D721Med (cell line): ENCODE results near the gene WDR55.
"Not testable (repeated sequence)": the region's sequence is repeated elsewhere in the genome, so short reads cannot be mapped to it uniquely, and the experiment has no call there.

Source experiments
- DNase-seq: peaks from one replicate; pipeline ENCODE4 v3.0.0; 2011; ENCODE audit warnings: low spot score; ENCODE audit not compliant: insufficient read length
- FAIRE-seq: peaks from 2 replicates; lab custom pipeline; 2011; peaks lifted over from hg19 to GRCh38; lab: Jason Lieb, UNC
- TF ChIP-seq, protein P1 (sequence below): IDR thresholded peaks from 2 replicates; pipeline ENCODE4 v1.5.1; 2012; ENCODE audit warnings: mild to moderate bottlenecking, control low read depth; ENCODE audit not compliant: insufficient read depth; ENCODE audit errors: missing control alignments

WDR55 gene

DNA sequence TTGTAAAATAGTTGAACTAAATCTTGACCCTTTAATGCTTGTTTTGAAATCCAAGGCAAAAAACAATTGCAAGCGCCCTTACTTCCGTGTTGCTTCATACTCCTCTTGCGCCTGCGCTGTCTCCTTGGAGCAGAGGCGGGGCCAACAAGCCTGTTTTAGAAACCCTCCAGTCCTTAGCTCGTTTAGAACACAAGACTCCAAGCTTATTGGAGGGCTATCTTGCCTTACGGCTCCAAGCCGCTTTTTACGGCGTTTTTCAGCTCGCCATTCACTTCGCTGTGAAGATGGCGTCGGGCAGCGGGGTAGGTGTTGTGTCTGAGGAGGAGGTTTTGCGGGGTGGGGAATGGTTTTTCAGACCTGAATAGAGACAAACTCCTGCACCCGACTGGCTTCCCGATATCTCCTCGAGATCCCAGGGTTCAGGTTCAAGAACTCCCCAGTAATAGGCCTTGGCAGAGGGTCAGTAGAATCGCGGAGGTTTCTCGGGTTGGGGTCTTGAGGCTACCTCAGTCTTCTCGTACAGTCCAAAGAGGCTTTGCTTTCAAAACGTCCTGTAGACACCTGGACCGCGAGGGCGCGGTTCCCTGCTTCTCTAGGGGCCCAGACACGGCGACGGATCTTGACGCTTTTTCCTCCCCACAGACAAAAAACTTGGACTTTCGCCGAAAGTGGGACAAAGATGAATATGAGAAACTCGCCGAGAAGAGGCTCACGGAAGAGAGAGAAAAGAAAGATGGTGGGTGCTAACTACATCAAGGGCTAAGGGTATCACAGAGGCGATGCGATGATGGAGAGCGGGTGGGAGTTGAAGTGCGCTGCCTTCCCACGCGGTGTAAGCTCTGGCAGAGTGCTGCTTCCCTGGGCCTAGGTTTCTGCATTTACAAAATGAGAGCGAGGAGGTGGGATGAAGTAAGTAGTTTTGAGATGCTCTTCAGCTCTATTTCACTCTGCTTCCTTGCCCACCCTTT is 35.8 kb downstream of the WDR55 start, which contains the start of gene ZMAT2:
Gene ZMAT2, plus strand, starts transcription at position 271 of the 968 bp plus-strand sequence. Its CDS starts 14 bp downstream, at position 285.
- FAIRE-seq = peak; percentile 95

DNA sequence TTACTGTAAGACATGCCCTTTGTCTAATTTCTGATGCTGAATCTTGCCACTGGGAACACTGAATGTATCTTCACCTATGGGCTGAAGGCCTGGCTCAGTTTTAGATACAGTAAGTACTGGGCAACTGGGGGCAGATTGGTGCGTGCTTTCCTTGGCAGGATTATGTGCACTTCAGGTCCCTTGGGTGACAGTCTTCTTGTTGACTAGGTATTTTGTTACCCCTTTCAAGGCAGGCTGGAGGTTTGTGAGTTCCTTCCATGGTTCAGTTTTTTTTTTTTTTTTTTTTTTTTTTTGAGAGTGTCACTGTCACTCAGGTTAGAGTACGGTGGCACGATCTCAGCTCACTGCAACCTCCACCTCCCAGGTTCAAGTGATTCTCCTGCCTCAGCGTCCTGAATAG is 43.1 kb downstream of the WDR55 start:
- DNase-seq = no peak
- FAIRE-seq = no peak
- TF ChIP-seq, protein P1, sequence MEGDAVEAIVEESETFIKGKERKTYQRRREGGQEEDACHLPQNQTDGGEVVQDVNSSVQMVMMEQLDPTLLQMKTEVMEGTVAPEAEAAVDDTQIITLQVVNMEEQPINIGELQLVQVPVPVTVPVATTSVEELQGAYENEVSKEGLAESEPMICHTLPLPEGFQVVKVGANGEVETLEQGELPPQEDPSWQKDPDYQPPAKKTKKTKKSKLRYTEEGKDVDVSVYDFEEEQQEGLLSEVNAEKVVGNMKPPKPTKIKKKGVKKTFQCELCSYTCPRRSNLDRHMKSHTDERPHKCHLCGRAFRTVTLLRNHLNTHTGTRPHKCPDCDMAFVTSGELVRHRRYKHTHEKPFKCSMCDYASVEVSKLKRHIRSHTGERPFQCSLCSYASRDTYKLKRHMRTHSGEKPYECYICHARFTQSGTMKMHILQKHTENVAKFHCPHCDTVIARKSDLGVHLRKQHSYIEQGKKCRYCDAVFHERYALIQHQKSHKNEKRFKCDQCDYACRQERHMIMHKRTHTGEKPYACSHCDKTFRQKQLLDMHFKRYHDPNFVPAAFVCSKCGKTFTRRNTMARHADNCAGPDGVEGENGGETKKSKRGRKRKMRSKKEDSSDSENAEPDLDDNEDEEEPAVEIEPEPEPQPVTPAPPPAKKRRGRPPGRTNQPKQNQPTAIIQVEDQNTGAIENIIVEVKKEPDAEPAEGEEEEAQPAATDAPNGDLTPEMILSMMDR = no peak

More for the DNA sequence above, 35.8 kb downstream of the WDR55 start, which contains the start of gene ZMAT2:
- TF ChIP-seq, protein P1 = no peak
- peak; percentile 79 for DNase-seq

DNA sequence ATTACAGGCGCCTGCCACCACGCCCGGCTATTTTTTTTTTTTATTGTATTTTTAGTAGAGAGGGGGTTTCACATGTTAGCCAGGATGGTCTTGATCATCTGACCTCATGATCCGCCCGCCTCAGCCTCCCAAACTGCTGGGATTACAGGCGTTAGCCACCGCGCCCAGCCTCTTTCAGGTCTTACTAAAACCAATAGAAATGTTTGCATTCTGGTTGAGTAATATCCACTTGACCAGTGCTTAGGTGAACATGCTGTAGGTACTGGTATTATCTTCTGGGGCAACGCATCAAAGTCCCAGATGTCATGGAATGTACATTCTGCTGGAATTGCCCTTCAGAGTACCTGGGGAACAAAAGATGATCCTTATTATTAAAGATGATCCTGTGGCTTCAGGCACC is 44.1 kb downstream of the WDR55 start:
- DNase-seq, FAIRE-seq: not testable (repeated sequence)

DNA sequence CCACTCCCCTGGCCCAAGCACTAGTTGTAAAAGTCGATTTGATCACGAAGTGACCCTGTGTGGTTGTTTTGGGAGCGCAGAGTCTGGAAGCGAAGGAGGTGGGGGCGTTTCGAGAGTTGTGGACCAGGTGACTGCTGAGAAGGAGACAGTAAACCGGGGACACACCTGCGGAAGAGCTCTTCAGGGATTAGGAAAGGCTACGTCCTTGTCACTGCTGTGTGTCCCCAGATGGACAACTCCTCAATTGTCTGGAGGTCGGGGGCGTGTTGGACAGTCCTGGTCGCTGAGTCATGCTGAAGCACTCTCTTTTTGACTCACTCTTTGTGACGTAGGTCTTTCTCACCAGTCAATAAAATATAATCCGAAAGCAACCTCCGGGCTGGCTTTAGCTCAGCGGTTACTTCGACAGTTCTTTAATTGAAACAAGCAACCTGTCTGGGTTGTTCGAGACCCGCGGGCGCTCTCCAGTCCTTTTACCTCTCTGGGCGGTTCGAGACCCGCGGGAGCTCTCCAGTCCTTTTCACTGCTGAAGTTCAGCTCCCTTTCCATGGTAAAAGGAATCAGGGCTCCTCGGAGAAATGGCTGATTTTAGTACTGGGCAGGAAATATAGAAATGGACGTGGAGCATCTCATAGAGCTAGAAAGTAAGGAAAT is 46.3 kb downstream of the WDR55 start:
- TF ChIP-seq, protein P1 = no peak
- no peak for FAIRE-seq
- no peak for DNase-seq

DNA sequence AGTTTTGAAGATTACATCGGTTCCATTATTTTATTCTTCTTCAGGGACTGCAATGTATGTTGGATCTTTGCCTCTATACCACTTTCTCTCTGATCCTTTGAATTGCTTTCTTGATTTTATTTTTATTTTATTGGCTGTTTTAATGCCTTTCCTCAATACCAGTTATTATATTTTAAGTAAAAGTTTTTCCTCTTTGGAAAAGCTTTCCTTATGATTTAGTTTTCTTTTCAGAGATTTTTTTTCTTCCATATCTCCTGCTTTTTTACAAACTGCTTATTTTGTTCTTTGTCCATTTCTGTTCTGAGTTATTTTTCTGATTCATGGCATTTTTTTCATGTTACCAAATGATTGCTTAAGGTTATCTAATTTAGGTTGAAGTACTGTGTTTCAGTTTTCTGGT is 47.1 kb downstream of the WDR55 start:
- TF ChIP-seq, protein P1 = no peak
- FAIRE-seq (no peak), DNase-seq (no peak)

DNA sequence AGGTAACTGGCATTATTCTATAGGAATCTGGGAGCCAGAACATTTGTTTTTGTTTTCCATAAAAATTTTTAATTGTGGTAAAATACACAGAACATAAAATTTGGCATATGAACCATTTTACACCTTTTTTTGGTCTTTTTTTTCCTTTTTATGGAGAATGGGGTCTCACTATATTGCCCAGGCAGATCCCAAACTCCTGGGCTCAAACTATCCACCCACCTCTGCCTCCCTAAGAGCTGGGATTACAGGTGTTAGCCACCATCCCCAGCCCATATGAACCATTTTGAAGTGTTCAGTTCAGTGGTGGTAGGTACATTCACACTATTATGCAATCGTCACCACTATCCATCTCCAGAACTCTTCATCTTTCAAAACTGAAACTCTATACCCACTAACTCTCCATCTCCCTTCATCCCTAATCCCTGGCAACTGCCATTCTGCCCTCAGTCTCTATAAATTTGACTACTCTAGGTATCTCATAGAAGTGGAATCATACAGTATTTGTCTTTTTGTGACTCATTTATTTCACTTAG is 48.9 kb downstream of the WDR55 start:
- DNase-seq = no peak
- FAIRE-seq = no peak
- TF ChIP-seq, protein P1 = no peak

DNA sequence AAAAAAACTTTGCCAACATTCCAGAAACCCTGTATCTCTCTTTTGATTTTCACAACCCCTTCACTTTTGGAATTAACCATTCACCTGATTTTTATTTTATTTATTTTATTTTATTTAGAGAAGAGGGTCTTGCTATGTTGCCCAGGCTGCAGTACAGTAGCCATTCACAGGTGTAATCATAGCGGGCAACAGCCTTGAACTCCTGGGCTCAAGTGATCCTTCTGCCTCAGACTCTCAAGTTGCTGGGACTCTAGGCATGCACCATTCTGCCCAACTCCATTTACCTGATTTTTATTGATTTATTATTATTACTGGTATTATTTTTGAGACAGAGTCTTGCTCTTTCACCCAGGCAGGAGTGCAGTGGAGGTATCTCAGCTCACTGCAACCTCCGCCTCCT is 51.5 kb downstream of the WDR55 start:
- not testable (repeated sequence) for DNase-seq, FAIRE-seq

DNA sequence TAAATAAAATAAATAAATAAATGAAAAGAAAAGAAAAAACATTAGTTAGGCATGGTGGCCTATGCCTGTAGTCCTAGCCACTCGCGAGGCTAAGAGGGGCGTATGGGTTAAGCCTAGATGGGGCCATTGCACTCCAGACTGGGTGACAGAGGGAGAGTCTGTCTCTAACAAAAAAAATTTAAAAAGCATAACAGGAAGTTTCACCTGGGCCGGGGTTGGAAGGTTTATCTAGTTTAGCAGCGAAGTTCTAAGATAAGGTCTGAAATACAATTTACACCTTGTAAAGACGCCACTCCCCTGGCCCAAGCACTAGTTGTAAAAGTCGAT is 53.5 kb downstream of the WDR55 start:
- TF ChIP-seq, protein P1 = no peak
- no peak for DNase-seq
- no peak for FAIRE-seq

DNA sequence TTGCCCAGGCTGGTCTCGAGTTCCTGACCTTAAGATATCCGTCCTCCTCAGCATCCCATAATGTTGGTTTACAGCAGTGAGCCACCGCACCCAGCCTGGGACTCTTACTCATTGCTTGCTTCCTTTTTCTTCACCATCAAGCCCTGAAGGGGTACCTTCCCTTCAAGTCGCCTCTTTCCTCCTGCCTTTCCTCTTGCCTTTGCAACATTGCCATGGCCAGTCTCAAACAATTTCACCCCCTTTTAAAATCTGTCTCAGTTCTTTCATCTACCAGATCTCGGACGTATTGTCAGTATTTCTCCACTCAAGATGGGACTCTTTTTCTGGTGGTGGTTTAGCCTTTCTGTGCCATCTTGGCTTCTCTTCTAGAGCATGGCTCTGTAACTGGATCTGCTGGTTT is 56.0 kb downstream of the WDR55 start:
- FAIRE-seq = not testable (repeated sequence)

DNA sequence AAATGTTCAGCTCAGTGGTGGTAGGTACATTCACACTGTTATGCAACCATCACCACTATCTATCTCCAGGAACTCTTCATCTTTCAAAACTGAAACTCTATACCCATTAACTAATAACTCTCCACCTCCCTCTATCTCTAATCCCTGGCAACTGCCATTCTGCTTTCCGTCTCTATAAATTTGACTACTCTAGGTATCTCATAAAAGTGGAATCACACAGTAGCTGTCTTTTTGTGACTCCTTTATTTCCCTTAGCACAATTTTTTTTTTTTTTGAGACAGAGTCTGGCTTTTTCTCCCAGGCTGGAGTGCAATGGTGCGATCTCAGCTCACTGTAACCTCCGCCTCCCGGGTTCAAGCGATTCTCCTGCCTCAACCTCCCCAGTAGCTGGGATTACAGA is 56.7 kb downstream of the WDR55 start:
- not testable (repeated sequence) for FAIRE-seq, DNase-seq

More for the DNA sequence above, 56.0 kb downstream of the WDR55 start:
- not testable (repeated sequence) for DNase-seq
